Ascending aorta (tissue), 2 donors: ENCODE results near the gene ZNRF3. TPM values are rescaled to one million over a fixed set of nuclear protein-coding genes. Genes with fewer than 3 reads are reported as not detected.

Source experiments
- DNase-seq, 2 donors: peaks; one replicate each; pipeline ENCODE4 v3.0.0-alpha.2; 2019; ENCODE audit warnings: low spot score in 2 of 2
- H3K27ac ChIP-seq, 2 donors: fragments of 200-600 bp; sonication (generic); one replicate each; pipeline ENCODE4 v1.5.1; 2016 to 2017; ENCODE audit warnings: mild to moderate bottlenecking in 1 of 2
- H3K27me3 ChIP-seq: fragments of 200-600 bp; sonication (generic); one replicate; pipeline ENCODE4 v1.5.1; 2017
- H3K36me3 ChIP-seq, 2 donors: fragments of 200-600 bp; sonication (generic); one replicate each; pipeline ENCODE4 v1.5.1; 2016
- H3K4me1 ChIP-seq, 2 donors: fragments of 200-600 bp; sonication (generic); one replicate each; pipeline ENCODE4 v1.5.1; 2016 to 2017; ENCODE audit warnings: mild to moderate bottlenecking in 1 of 2
- H3K4me3 ChIP-seq, 2 donors: fragments of 200-600 bp; sonication (generic); one replicate each; pipeline ENCODE4 v1.5.1; 2016 to 2017; ENCODE audit warnings: mild to moderate bottlenecking in 1 of 2
- H3K9me3 ChIP-seq, 2 donors: fragments of 200-600 bp; sonication (generic); one replicate each; pipeline ENCODE4 v1.5.1; 2016
- intact Hi-C: fragments of 100-400 bp; cut with DNase I; formaldehyde crosslinking; loops from one replicate; pipeline ENCODE4 v1.15.1; 2023
- total RNA-seq: library from RNA; depleted of rRNA; stranded (reverse); fragments of >200 nt; gene quantifications from one replicate; pipeline ENCODE4 v1.1.0, GENCODE V29; 2016
- TF ChIP-seq, protein P1 (sequence below), 3 experiments: fragments of 200-600 bp in 2 of 3; fragments of 450-650 bp in 1 of 3; sonication (generic) in 2 of 3; IDR thresholded peaks; one replicate each; pipeline ENCODE4 v1.5.1; 2016 to 2019; ENCODE audit warnings: antibody characterized with exemption in 3 of 3, mild to moderate bottlenecking in 1 of 3, moderate library complexity in 1 of 3

Gene ZNRF3
- total RNA-seq, 1 donor from 2014 or later, result 49.1 TPM

DNA sequence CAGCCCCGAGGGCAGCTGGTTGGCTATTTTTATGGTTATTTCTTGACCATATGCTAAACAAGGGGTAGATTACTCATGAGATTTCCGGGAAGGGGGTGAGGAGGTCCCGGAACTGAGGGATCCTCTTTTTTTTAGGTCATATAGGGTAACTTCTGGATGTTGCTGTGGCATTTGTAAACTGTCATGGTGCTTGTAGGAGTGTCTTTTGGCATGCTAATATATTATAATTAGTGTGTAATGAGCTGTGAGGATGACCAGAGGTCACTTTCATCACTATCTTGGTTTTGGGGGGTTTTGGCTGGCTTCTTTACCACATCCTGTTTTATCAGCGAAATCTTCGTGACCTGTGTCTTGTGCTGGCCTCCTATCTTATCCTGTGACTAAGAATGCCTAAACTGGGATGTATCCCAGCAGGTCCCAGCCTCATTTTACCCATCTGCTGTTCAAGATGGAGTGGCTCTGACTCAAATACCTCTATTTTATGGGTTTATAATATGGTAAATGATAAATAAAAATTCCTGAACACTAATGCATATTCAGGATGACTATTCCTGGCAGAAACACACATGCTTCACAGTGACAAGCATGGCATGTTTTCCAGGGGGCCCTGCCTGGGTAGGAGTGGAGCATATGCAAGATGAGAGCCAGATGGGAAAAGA, 200.7 kb downstream of the ZNRF3 start:
- no peaks in the 10 kb centered on the region for H3K4me1 ChIP-seq
- H3K36me3 ChIP-seq, result no peaks in the 10 kb centered on the region
- no peaks in the 10 kb centered on the region for H3K9me3 ChIP-seq
- H3K4me3 ChIP-seq, result no peak overlapping the region
- H3K27me3 ChIP-seq, result no peaks in the 10 kb centered on the region
- TF ChIP-seq, protein P1, sequence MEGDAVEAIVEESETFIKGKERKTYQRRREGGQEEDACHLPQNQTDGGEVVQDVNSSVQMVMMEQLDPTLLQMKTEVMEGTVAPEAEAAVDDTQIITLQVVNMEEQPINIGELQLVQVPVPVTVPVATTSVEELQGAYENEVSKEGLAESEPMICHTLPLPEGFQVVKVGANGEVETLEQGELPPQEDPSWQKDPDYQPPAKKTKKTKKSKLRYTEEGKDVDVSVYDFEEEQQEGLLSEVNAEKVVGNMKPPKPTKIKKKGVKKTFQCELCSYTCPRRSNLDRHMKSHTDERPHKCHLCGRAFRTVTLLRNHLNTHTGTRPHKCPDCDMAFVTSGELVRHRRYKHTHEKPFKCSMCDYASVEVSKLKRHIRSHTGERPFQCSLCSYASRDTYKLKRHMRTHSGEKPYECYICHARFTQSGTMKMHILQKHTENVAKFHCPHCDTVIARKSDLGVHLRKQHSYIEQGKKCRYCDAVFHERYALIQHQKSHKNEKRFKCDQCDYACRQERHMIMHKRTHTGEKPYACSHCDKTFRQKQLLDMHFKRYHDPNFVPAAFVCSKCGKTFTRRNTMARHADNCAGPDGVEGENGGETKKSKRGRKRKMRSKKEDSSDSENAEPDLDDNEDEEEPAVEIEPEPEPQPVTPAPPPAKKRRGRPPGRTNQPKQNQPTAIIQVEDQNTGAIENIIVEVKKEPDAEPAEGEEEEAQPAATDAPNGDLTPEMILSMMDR (IDR thresholded peaks at IDR 0.05), result no peak
- no peak overlapping the region for H3K27ac ChIP-seq
- intact Hi-C loops, result no loop called here
- no peak for DNase-seq

DNA sequence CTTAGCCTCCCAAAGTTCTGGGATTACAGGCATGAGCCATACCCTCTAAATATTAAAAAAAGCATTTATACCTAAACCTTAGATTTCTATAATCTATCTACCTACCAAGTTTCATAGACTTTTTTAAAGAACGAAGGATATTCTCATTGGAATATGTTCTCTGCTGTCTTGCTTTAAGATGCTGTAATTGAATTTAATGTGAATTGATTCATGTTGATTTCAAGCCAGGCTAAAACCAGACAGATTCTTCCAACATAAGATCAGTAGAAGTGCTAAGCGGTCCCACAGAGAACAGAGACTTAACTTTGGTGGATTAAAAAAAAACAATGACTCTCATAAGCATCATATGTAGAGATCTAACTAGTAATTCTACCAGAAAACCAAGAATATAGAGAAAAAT, 203.6 kb downstream of the ZNRF3 start:
- H3K9me3 ChIP-seq, result no peaks in the 10 kb centered on the region
- H3K4me3 ChIP-seq, result no peak overlapping the region
- no peaks in the 10 kb centered on the region for H3K4me1 ChIP-seq
- TF ChIP-seq, protein P1 (IDR thresholded peaks at IDR 0.05), result no peak
- H3K36me3 ChIP-seq, result no peaks in the 10 kb centered on the region
- DNase-seq, result no peak
- intact Hi-C loops, result no loop called here
- no peaks in the 10 kb centered on the region for H3K27me3 ChIP-seq
- no peak overlapping the region for H3K27ac ChIP-seq

DNA sequence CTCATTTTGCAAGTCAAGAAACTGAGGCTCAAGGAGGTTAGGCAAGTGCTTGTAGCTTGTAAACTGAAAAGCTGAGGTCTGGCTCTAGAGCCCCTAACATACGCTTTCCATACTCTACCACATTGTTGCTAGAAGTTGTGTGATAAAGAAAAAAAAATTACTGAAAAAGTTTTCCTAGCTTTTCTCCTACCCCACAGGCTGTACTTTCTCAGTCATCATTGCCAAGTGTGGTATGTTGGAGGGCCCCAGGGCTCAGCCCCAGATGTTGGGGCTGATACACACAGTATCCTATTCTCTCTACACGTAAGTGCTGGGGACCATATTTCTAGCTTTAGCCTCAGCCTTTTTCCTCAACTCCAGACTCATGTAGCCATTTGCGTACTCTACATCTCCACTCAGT, 205.4 kb downstream of the ZNRF3 start:
- peaks cover 0 to 3% of the 10 kb centered on the region in 2 donors for H3K4me1 ChIP-seq
- no peak for DNase-seq
- no peak overlapping the region for H3K27ac ChIP-seq
- no peaks in the 10 kb centered on the region for H3K9me3 ChIP-seq
- TF ChIP-seq, protein P1 (IDR thresholded peaks at IDR 0.05), result no peak
- no peaks in the 10 kb centered on the region for H3K27me3 ChIP-seq
- H3K36me3 ChIP-seq, result no peaks in the 10 kb centered on the region
- H3K4me3 ChIP-seq, result no peak overlapping the region
- intact Hi-C loops, result no loop called here

DNA sequence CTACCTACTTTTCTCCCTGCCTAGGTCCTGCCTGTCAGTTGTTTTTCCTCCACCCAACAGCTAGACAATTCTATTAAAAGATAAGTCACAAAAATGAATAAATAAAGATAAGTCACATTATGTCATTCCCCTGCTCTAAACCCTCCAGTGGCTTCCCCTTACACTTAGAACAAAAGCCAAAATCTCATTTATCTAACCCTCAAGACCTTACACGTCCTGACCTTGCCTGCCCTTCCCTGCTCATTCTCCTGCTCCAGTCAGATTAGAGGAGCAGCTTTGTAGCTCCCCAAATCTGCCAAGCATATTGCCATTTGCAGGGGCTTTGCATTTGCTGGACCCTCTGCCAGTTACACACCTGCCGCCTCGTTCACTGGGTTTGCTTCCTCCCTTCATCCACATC, 206.1 kb downstream of the ZNRF3 start:
- no peak for DNase-seq
- TF ChIP-seq, protein P1 (IDR thresholded peaks at IDR 0.05), result no peak
- Histone ChIP-seq H3K4me1 (peaks cover 0 to 4% of the 10 kb centered on the region in 2 donors), H3K27ac (no peak overlapping the region), H3K36me3 (no peaks in the 10 kb centered on the region), H3K27me3 (no peaks in the 10 kb centered on the region), H3K4me3 (no peak overlapping the region), H3K9me3 (no peaks in the 10 kb centered on the region)
- intact Hi-C loops, result no loop called here

DNA sequence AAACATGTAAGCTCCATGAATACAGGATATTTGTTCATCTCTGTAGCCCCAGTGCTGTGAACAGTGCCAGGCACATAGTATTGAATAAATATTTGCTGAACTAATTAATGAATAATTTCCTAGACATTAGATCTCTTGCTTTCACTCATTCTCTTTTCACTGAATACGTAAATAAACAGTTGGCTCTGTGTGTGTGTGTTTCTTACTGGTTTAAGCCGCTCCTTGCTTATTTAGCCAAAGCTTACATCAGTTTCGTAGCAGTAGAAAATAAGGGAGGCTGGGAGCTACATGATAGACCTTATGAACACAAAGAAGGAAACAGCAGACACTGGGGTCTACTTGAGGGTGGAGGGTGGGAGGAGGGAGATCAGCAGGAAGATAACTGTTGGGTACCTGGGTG, 206.7 kb downstream of the ZNRF3 start:
- Histone ChIP-seq H3K9me3 (no peaks in the 10 kb centered on the region), H3K4me3 (no peak overlapping the region), H3K4me1 (peaks cover 0 to 4% of the 10 kb centered on the region in 2 donors), H3K36me3 (peaks cover 0 to 3% of the 10 kb centered on the region in 2 donors), H3K27ac (no peak overlapping the region), H3K27me3 (no peaks in the 10 kb centered on the region)
- TF ChIP-seq, protein P1 (IDR thresholded peaks at IDR 0.05), result no peak
- DNase-seq, result no peak
- intact Hi-C loops, result no loop called here

DNA sequence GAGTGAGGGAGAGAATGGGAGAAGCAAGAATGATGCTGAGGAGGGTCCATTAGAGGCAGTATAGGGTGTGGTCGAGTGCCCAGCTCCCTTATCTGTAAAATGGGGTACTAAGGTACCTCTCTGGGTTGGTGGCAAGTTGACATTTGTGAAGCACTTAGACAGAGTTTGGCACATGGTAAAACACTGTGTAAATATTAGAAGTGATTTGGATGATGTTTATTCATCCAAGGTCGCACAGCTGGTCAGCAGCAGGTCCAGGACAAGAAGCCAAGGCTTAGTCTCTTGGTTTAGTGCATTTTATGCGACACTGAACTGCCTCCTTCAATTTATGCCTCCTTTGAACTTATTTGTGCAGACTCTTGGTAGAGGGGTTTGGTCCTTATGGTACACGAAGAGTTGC, 208.9 kb downstream of the ZNRF3 start:
- no peak for DNase-seq
- Histone ChIP-seq H3K4me3 (no peak overlapping the region), H3K4me1 (peaks cover 0 to 4% of the 10 kb centered on the region in 2 donors), H3K27me3 (no peaks in the 10 kb centered on the region), H3K36me3 (peaks cover 0 to 6% of the 10 kb centered on the region in 2 donors), H3K27ac (no peak overlapping the region), H3K9me3 (no peaks in the 10 kb centered on the region)
- intact Hi-C loops, result no loop called here
- TF ChIP-seq, protein P1 (IDR thresholded peaks at IDR 0.05), result no peak
